Measurements from ENCODE around the gene AKAP13.

The AKAP13 gene

GRCh38 chr15:85620690-85621049, 240.3 kb downstream of the AKAP13 start:
- DNase-seq (ENCODE audit: low read depth, low spot score), result no peak

- no peak for DNase-seq (ENCODE audit: low read depth, low spot score)
Observed at GRCh38 chr15:85621094-85621493, 240.7 kb downstream of the AKAP13 start.

GRCh38 chr15:85622221-85622831, 241.9 kb downstream of the AKAP13 start:
- DNase-seq (ENCODE audit: low read depth, low spot score), result no peak

- DNase-seq (ENCODE audit: low read depth, low spot score), result no peak
Observed at GRCh38 chr15:85623315-85624049, 243.1 kb downstream of the AKAP13 start.

- no peak for DNase-seq (ENCODE audit: low read depth, low spot score)
Observed at GRCh38 chr15:85624291-85624801, 243.9 kb downstream of the AKAP13 start.

GRCh38 chr15:85625166-85625830, 244.9 kb downstream of the AKAP13 start:
- no peak for DNase-seq (ENCODE audit: low read depth, low spot score)

- DNase-seq (ENCODE audit: low read depth, low spot score), result no peak
Observed at GRCh38 chr15:85625856-85626255, 245.5 kb downstream of the AKAP13 start.

GRCh38 chr15:85627213-85627935, 247.0 kb downstream of the AKAP13 start:
- DNase-seq (ENCODE audit: low read depth, low spot score), result no peak

GRCh38 chr15:85630311-85630710, 249.9 kb downstream of the AKAP13 start:
- DNase-seq (ENCODE audit: low read depth, low spot score), result no peak

- no peak for DNase-seq (ENCODE audit: low read depth, low spot score)
Observed at GRCh38 chr15:85631018-85631417, 250.6 kb downstream of the AKAP13 start.

GRCh38 chr15:85632014-85632413, 251.6 kb downstream of the AKAP13 start:
- DNase-seq (ENCODE audit: low read depth, low spot score), result no peak

- no peak for DNase-seq (ENCODE audit: low read depth, low spot score)
Observed at GRCh38 chr15:85633859-85634258, 253.5 kb downstream of the AKAP13 start.

GRCh38 chr15:85636351-85636750, 255.9 kb downstream of the AKAP13 start:
- no peak for DNase-seq (ENCODE audit: low read depth, low spot score)

- DNase-seq (ENCODE audit: low read depth, low spot score), result no peak
Observed at GRCh38 chr15:85639752-85640381, 259.5 kb downstream of the AKAP13 start.

- DNase-seq (ENCODE audit: low read depth, low spot score), result no peak
Observed at GRCh38 chr15:85642065-85642692, 261.8 kb downstream of the AKAP13 start.

GRCh38 chr15:85642693-85643066, 262.3 kb downstream of the AKAP13 start:
- no peak for DNase-seq (ENCODE audit: low read depth, low spot score)

GRCh38 chr15:85646538-85647091, 266.2 kb downstream of the AKAP13 start:
- peak; percentile 20 for DNase-seq (ENCODE audit: low read depth, low spot score)

GRCh38 chr15:85649372-85649771, 269.0 kb downstream of the AKAP13 start:
- no peak for DNase-seq (ENCODE audit: low read depth, low spot score)

GRCh38 chr15:85651548-85651947, 271.1 kb downstream of the AKAP13 start:
- no peak for DNase-seq (ENCODE audit: low read depth, low spot score)

GRCh38 chr15:85652457-85652856, 272.1 kb downstream of the AKAP13 start:
- no peak for DNase-seq (ENCODE audit: low read depth, low spot score)

GRCh38 chr15:85657132-85657531, 276.7 kb downstream of the AKAP13 start:
- no peak for DNase-seq (ENCODE audit: low read depth, low spot score)

All from activated CD4-positive, CD25-positive, alpha-beta regulatory T cell treated with anti-CD3 and anti-CD28 coated beads, Interleukin-2, amount 50 U/mL, for 16 hours (primary cell).